CD4-positive, alpha-beta T cell treated with Interleukin-12 subunit alpha and Interleukin-12 subunit beta, for 1 hour (primary cell): ENCODE measurements around the gene CYB5R2.
"Not testable (repeated sequence)": the region's sequence is repeated elsewhere in the genome, so short reads cannot be mapped to it uniquely, and the experiment has no call there.

ENCODE experiments used
- DNase-seq: peaks from one replicate; pipeline ENCODE4 v3.0.0-alpha.2; 2020

The CYB5R2 gene

GRCh38 chr11:7668464-7668863, 4.8 kb downstream of the CYB5R2 start:
- DNase-seq = no peak

GRCh38 chr11:7667460-7667859, 5.8 kb downstream of the CYB5R2 start:
- no peak for DNase-seq

GRCh38 chr11:7666292-7666866, 6.9 kb downstream of the CYB5R2 start:
- no peak for DNase-seq

GRCh38 chr11:7665473-7666291, 7.6 kb downstream of the CYB5R2 start:
- DNase-seq = peak; percentile 65

GRCh38 chr11:7664867-7665266, 8.4 kb downstream of the CYB5R2 start:
- no peak for DNase-seq

GRCh38 chr11:7663531-7663930, 9.8 kb downstream of the CYB5R2 start:
- not testable (repeated sequence) for DNase-seq

GRCh38 chr11:7657306-7658025, 15.8 kb downstream of the CYB5R2 start:
- DNase-seq = peak; percentile 29

- DNase-seq = no peak
These were observed 16.6 kb downstream of the CYB5R2 start for GRCh38 chr11:7656704-7657103.

GRCh38 chr11:7655253-7656217, 17.8 kb downstream of the CYB5R2 start:
- no peak for DNase-seq

- no peak for DNase-seq
These were observed 19.1 kb downstream of the CYB5R2 start for GRCh38 chr11:7654195-7654705.

GRCh38 chr11:7651700-7652099, 21.6 kb downstream of the CYB5R2 start:
- no peak for DNase-seq

- no peak for DNase-seq
These were observed 22.2 kb downstream of the CYB5R2 start for GRCh38 chr11:7651140-7651551.

GRCh38 chr11:7648264-7648663, 25.0 kb downstream of the CYB5R2 start:
- DNase-seq = no peak

GRCh38 chr11:7646866-7647265, 26.4 kb downstream of the CYB5R2 start:
- no peak for DNase-seq

GRCh38 chr11:7645206-7645605, 28.1 kb downstream of the CYB5R2 start:
- no peak for DNase-seq

GRCh38 chr11:7643314-7643713, 30.0 kb downstream of the CYB5R2 start:
- no peak for DNase-seq

GRCh38 chr11:7642747-7643146, 30.6 kb downstream of the CYB5R2 start:
- no peak for DNase-seq

GRCh38 chr11:7640816-7641215, 32.5 kb downstream of the CYB5R2 start:
- DNase-seq = no peak

GRCh38 chr11:7639643-7640025, 33.7 kb downstream of the CYB5R2 start:
- no peak for DNase-seq

- no peak for DNase-seq
These were observed 34.3 kb downstream of the CYB5R2 start for GRCh38 chr11:7638710-7639642.

GRCh38 chr11:7637447-7638157, 35.7 kb downstream of the CYB5R2 start:
- no peak for DNase-seq
